OCI-LY1 (cell line): ENCODE data around the gene CACNA1C.

ENCODE experiments used
- EZH2 ChIP-seq: fragments of 200-600 bp; sonication (generic), shearing (Covaris generic); IDR thresholded peaks from 2 replicates; pipeline ENCODE4 v1.8.0; 2017; ENCODE audit warnings: borderline replicate concordance, mixed run types, mild to moderate bottlenecking, antibody characterized with exemption, low read length, moderate library complexity, mixed read lengths
- TF ChIP-seq, protein P1 (sequence below): fragments of 200-600 bp; sonication (generic), shearing (Covaris generic); IDR thresholded peaks from 2 replicates; pipeline ENCODE4 v1.5.1; 2017; ENCODE audit warnings: mild to moderate bottlenecking, antibody characterized with exemption, low read length, moderate library complexity, mixed read lengths

DNA sequence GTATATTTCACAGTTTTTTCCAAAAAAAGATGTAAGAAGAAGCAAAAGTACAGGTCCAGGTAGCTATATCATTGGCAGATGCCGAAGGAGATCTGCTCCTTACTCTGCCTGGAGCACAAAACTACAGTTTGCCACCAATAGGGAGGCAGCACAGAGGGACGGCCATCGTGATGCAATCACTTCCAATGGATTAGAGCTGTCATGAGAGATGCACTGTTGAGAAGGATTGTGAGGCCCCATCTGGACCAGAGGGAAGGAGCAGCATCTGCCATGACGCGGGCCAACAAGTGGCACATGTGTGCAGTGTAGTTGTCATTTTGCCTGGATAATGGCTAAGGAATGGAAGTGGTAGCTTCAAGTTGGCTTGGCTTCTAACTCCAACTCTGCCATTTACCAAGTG is 423.2 kb downstream of the CACNA1C start:
- TF ChIP-seq, protein P1, sequence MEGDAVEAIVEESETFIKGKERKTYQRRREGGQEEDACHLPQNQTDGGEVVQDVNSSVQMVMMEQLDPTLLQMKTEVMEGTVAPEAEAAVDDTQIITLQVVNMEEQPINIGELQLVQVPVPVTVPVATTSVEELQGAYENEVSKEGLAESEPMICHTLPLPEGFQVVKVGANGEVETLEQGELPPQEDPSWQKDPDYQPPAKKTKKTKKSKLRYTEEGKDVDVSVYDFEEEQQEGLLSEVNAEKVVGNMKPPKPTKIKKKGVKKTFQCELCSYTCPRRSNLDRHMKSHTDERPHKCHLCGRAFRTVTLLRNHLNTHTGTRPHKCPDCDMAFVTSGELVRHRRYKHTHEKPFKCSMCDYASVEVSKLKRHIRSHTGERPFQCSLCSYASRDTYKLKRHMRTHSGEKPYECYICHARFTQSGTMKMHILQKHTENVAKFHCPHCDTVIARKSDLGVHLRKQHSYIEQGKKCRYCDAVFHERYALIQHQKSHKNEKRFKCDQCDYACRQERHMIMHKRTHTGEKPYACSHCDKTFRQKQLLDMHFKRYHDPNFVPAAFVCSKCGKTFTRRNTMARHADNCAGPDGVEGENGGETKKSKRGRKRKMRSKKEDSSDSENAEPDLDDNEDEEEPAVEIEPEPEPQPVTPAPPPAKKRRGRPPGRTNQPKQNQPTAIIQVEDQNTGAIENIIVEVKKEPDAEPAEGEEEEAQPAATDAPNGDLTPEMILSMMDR, result no peak
- no peak for TF ChIP-seq EZH2
